ENCODE measurements around the gene METTL1. TPM values are rescaled to one million over a fixed set of nuclear protein-coding genes. Genes with fewer than 3 reads are reported as not detected.
"Not testable (repeated sequence)": the region's sequence is repeated elsewhere in the genome, so short reads cannot be mapped to it uniquely, and the experiment has no call there.

METTL1 gene
- total RNA-seq (10 to 100 TPM in 6 of 7 donors, 1 to 10 TPM in 1; 5.7 to 48.6 (median 26.4) TPM), polyA plus RNA-seq (10 to 100 TPM; 10.6 to 29.3 TPM)
- long read RNA-seq, donor 1, transcript METTL1-202 (6 exons, 2,066 nt): major isoform, 31 of 40 reads
- long read RNA-seq, donor 1, partial matches to known transcripts: 0 of 40 reads
- long read RNA-seq, donor 1, other reads (novel, unspliced or antisense): 8 of 40 reads
- long read RNA-seq, donor 2, transcript METTL1-202 (6 exons, 2,066 nt): major isoform, 11 of 234 reads
- long read RNA-seq, donor 2, partial matches to known transcripts: 133 of 234 reads
- long read RNA-seq, donor 2, other reads (novel, unspliced or antisense): 89 of 234 reads
- long read RNA-seq, donor 3, transcript METTL1-202 (6 exons, 2,066 nt): major isoform, 20 of 23 reads
- long read RNA-seq, donor 3, partial matches to known transcripts: 0 of 23 reads
- long read RNA-seq, donor 3, other reads (novel, unspliced or antisense): 2 of 23 reads

DNA sequence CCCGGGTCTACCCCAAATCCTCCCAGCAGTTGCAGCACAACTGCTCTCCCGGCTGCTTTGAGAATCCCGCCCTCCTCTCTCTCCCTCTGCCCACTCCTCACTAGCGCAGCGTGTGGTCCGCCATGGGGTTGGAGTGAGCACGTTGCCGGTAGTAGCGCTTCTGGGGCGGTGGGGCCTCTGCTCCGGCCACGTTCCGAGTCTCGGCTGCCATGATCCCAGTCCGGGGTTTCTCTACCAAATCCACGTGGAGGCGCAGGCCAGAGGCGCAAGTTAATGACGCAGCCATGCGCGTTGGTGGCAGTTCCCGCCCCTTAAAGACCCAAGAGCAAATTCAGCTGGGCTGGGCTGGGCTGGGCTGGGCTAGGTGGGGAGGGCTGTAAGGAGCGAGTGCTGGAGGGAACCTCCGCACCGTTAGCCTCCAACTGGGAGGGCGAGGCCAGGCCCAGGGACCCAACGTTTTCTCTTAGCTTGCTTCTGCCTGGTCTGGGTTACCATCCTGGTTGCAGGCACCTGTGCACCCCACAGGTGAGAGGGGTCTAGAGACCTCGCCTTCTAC, at the start of gene METTL1:
Gene METTL1, minus strand, starts transcription at position 233 of the 556 bp plus-strand sequence. Its CDS starts 22 bp downstream, at position 211.
- H3K27ac ChIP-seq: peak within 1 kb of the TSS; percentile 67 to 85
- intact Hi-C loops (cut with DNase I): no loop called here

DNA sequence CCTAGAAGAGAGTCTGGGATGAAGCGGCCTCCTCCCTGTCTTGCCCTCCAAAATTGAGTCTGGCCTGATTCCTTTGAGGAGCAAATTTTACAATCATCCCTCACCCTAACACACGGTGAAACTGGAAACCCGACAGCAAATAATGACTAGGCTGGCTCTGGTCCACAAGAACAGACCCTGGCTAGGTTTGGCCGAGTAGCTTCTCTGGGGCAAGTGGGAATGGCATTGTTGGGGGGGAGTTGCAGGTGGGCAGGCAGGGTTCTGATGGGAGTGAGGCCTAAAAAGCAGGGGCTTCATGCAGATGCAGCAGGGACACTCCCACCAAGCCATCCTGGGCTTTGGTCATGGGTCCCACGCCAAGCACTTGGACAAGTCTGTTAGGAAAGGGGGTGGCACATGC, 49.1 kb upstream of the METTL1 start:
- H3K4me1 ChIP-seq (ENCODE audit: insufficient read depth); H3K27ac ChIP-seq; H3K36me3 ChIP-seq; H3K4me3 ChIP-seq; H3K27me3 ChIP-seq; H3K9me3 ChIP-seq; intact Hi-C loops (cut with DNase I): not testable (repeated sequence)
- peak in 2 of 5 donors; percentile 25 to 29 for DNase-seq
- WGBS, 3 donors: 55 to 59% (median 58%) methylated on average over 5 of the region's 5 CpGs

More for the DNA sequence above, at the start of gene METTL1:
- TF ChIP-seq POLR2A (IDR thresholded peaks at IDR 0.05): peak; percentile 69
- TF ChIP-seq EP300 (IDR thresholded peaks at IDR 0.05): no peak
- peak; percentile 94 to 96 (median 95) for DNase-seq
- WGBS, 3 donors: 0 to 1% (median 0%) methylated on average over 28 of the region's 28 CpGs
- Histone ChIP-seq H3K4me1 (ENCODE audit: insufficient read depth) (peaks cover 4% of the 10 kb centered on the region), H3K9me3 (no peaks in the 10 kb centered on the region), H3K36me3 (no peaks in the 10 kb centered on the region), H3K4me3 (peak within 1 kb of the TSS; percentile 86), H3K27me3 (no peaks in the 10 kb centered on the region)

DNA sequence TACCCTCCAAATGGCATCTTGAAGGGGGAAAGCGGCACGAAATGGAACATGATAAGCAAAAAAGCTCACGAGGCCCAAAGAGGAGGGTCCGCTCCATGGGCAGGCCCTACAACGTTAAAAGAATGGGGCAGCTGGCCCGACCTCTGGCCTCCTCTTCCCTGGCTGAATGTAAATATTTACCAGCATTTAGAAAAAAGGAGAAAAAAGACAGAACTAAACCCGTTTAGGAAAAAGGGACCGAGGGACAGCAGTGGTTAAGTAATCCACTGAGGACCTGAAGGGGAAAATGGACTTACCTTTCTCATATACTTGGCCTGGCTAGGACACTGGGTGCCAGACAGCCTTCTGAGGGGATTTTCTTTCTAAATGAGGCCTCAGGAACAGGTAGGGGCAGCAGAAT, 48.2 kb upstream of the METTL1 start:
- not testable (repeated sequence) for H3K36me3 ChIP-seq

DNA sequence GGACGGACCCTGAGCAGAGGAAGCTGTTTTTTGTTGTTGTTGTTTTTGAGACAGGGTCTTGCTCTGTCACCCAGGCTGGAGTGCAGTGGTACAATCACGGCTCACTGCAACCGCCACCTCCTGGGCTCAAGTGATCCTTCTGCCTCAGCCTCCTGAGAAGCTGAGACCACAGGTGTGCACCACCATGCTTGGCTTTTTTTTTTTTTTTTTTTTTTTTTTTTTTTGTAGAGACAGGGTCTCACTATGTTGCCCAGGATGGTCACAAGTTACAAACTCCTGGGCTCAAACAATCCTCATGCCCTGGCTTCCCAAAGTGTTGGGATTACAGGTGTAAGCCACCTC, 46.1 kb upstream of the METTL1 start:
- H3K4me3 ChIP-seq, H3K9me3 ChIP-seq, H3K27me3 ChIP-seq, DNase-seq, H3K36me3 ChIP-seq: not testable (repeated sequence)
- intact Hi-C loops (cut with DNase I): loop anchor here in 1 of 4 donors (2.0 kb wide), 1 partner anchor 13 kb away; no protein-coding TSS in a partner anchor
- H3K4me1 ChIP-seq (ENCODE audit: insufficient read depth): peaks cover 17% of the 10 kb centered on the region
- 63 to 69% (median 64%) methylated on average over 3 of the region's 3 CpGs for WGBS, 3 donors
- H3K27ac ChIP-seq: peak overlapping the region in 1 of 2 donors; percentile 29

More for the DNA sequence above, 48.2 kb upstream of the METTL1 start:
- H3K27me3 ChIP-seq; intact Hi-C loops (cut with DNase I); H3K9me3 ChIP-seq; H3K4me1 ChIP-seq (ENCODE audit: insufficient read depth); H3K27ac ChIP-seq; H3K4me3 ChIP-seq: not testable (repeated sequence)
- peak in 1 of 5 donors; percentile 11 for DNase-seq
- 42 to 61% (median 51%) methylated on average over 8 of the region's 8 CpGs for WGBS, 3 donors

DNA sequence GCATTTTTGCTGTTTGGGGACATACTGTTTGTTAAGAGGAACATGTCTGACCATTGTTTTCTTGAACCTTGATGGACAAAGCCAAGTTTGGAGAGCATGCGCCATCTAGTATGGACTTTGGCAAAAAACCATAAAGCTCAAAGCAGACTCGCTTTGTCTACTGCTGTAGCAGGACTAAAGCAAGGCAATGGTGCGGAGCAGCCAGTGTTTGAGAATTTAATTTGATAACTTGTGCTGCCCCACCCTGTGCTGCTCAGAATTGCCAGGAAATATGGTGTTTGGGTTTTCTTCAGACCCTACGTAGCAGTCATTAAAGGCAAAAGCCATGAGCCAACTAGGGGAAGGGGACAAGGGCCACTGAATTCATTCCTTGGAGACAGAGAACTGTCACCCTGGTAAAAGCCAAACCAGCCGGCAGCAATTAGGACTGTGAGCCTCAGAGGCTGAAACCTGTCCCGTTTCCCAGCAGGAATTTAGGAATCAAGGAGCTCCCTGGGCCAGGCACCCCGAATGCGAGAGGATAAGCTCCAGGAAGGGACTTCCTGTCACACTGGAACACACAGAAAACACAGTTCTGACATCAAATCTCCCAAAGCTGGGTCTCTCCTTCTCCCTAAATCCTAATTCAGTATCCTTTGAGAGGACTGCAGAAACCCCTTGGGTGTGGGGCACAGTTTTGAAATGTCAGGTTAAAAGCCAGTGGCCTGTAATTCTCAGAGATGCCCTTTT, 45.5 kb upstream of the METTL1 start:
- intact Hi-C loops (cut with DNase I): loop anchor here in 1 of 4 donors (2.0 kb wide), 1 partner anchor 13 kb away; no protein-coding TSS in a partner anchor
- no peak for TF ChIP-seq EP300 (IDR thresholded peaks at IDR 0.05)
- TF ChIP-seq POLR2A (IDR thresholded peaks at IDR 0.05): no peak
- TF ChIP-seq, protein P1, sequence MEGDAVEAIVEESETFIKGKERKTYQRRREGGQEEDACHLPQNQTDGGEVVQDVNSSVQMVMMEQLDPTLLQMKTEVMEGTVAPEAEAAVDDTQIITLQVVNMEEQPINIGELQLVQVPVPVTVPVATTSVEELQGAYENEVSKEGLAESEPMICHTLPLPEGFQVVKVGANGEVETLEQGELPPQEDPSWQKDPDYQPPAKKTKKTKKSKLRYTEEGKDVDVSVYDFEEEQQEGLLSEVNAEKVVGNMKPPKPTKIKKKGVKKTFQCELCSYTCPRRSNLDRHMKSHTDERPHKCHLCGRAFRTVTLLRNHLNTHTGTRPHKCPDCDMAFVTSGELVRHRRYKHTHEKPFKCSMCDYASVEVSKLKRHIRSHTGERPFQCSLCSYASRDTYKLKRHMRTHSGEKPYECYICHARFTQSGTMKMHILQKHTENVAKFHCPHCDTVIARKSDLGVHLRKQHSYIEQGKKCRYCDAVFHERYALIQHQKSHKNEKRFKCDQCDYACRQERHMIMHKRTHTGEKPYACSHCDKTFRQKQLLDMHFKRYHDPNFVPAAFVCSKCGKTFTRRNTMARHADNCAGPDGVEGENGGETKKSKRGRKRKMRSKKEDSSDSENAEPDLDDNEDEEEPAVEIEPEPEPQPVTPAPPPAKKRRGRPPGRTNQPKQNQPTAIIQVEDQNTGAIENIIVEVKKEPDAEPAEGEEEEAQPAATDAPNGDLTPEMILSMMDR (IDR thresholded peaks at IDR 0.05): no peak
- H3K4me1 ChIP-seq (ENCODE audit: insufficient read depth): peaks cover 17% of the 10 kb centered on the region
- H3K27me3 ChIP-seq: no peaks in the 10 kb centered on the region
- peak overlapping the region in 1 of 2 donors; percentile 29 for H3K27ac ChIP-seq
- no peaks in the 10 kb centered on the region for H3K36me3 ChIP-seq
- WGBS, 3 donors: 25 to 49% (median 27%) methylated on average over 8 of the region's 8 CpGs
- H3K4me3 ChIP-seq: no peak overlapping the region
- DNase-seq: no peak
- no peaks in the 10 kb centered on the region for H3K9me3 ChIP-seq

DNA sequence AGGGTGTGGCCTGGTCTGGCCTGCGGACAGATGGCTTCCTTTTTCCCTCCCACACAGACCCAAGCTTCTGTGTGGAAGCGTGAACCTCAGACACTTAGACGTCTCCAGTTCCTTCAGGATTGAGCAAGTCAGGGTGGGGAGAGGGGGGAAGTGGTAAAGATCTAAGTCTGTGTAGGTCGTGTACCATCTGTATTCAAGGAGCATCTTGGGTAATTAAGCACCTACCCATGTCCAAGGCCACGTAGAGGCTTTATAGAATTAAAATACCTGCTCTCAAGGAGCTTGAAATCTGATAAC, 44.9 kb upstream of the METTL1 start:
- H3K4me1 ChIP-seq (ENCODE audit: insufficient read depth): peaks cover 17% of the 10 kb centered on the region
- H3K4me3 ChIP-seq: no peak overlapping the region
- H3K27ac ChIP-seq: peak overlapping the region in 1 of 2 donors; percentile 29
- intact Hi-C loops (cut with DNase I): loop anchor here in 1 of 4 donors (2.0 kb wide), 1 partner anchor 14 kb away; no protein-coding TSS in a partner anchor
- TF ChIP-seq, protein P1 (IDR thresholded peaks at IDR 0.05): no peak
- TF ChIP-seq POLR2A (IDR thresholded peaks at IDR 0.05): no peak
- no peak for TF ChIP-seq EP300 (IDR thresholded peaks at IDR 0.05)
- 16 to 21% (median 17%) methylated on average over 5 of the region's 5 CpGs for WGBS, 3 donors
- DNase-seq: peak in 2 of 5 donors; percentile 50 to 51
- no peaks in the 10 kb centered on the region for H3K9me3 ChIP-seq
- H3K27me3 ChIP-seq: no peaks in the 10 kb centered on the region
- H3K36me3 ChIP-seq: no peaks in the 10 kb centered on the region

All from ovary (tissue), 10 donors.